Liver (tissue), 9 donors: ENCODE data around the gene CRYBB3. TPM values are rescaled to one million over a fixed set of nuclear protein-coding genes. Genes with fewer than 3 reads are reported as not detected.

ENCODE experiments used
- DNase-seq: peaks from one replicate; pipeline ENCODE4 v3.0.0-alpha.2; 2017; ENCODE audit warnings: low spot score
- H3K27ac ChIP-seq, 2 donors: one replicate each; pipeline ENCODE4 v1.7.0; 2013; ENCODE audit warnings: inconsistent platforms in 2 of 2, low read length in 2 of 2, control low read depth in 1 of 2, low read depth in 1 of 2, mild to moderate bottlenecking in 1 of 2
- H3K27me3 ChIP-seq, 4 donors: one replicate each; pipeline versions ENCODE4 v1.6.1 to v1.7.0; 2013; ENCODE audit warnings: low read length in 3 of 4, inconsistent platforms in 1 of 4, mild to moderate bottlenecking in 1 of 4, moderate library complexity in 1 of 4; ENCODE audit not compliant: control insufficient read depth in 4 of 4, insufficient read depth in 4 of 4
- H3K36me3 ChIP-seq, 4 donors: one replicate each; pipeline versions ENCODE4 v1.6.1 to v1.7.0; 2013; ENCODE audit warnings: low read length in 3 of 4, mild to moderate bottlenecking in 3 of 4, low read depth in 1 of 4, moderate library complexity in 1 of 4; ENCODE audit not compliant: control insufficient read depth in 4 of 4, insufficient read depth in 3 of 4
- H3K4me1 ChIP-seq, 4 donors: one replicate each; pipeline versions ENCODE4 v1.6.1 to v1.7.0; 2013; ENCODE audit warnings: low read length in 3 of 4, mild to moderate bottlenecking in 3 of 4, moderate library complexity in 1 of 4; ENCODE audit not compliant: control insufficient read depth in 4 of 4, insufficient read depth in 4 of 4
- H3K4me3 ChIP-seq, 3 donors: one replicate each; pipeline versions ENCODE4 v1.6.1 to v1.7.0; 2013; ENCODE audit warnings: low read length in 3 of 3, control low read depth in 1 of 3, low read depth in 1 of 3, mild to moderate bottlenecking in 1 of 3
- H3K9ac ChIP-seq, 2 donors: one replicate each; pipeline ENCODE4 v1.7.0; 2013; ENCODE audit warnings: low read length in 2 of 2, mild to moderate bottlenecking in 2 of 2, moderate library complexity in 2 of 2, control low read depth in 1 of 2, low read depth in 1 of 2
- H3K9me3 ChIP-seq, 4 donors: one replicate each; pipeline versions ENCODE4 v1.6.1 to v1.7.0; 2013; ENCODE audit warnings: low read length in 3 of 4; ENCODE audit not compliant: control insufficient read depth in 4 of 4
- ATF3 ChIP-seq: IDR thresholded peaks from 2 replicates; pipeline ENCODE4 v1.6.1; 2016; ENCODE audit warnings: antibody characterized with exemption
- CTCF ChIP-seq: fragments of 150-350 bp; IDR thresholded peaks from 2 replicates; pipeline ENCODE4 v1.5.1; 2017; ENCODE audit warnings: improper control_type of control experiment, low read depth, low read length; ENCODE audit not compliant: missing input control
- EGR1 ChIP-seq, 2 donors: IDR thresholded peaks; 2 replicates each; pipeline ENCODE4 v1.6.1; 2016 to 2018; ENCODE audit warnings: antibody characterized with exemption in 2 of 2, low read depth in 2 of 2
- FOXA1 ChIP-seq: IDR thresholded peaks from 2 replicates; pipeline ENCODE4 v1.6.1; 2016; ENCODE audit warnings: antibody characterized with exemption
- GABPA ChIP-seq, 2 donors: IDR thresholded peaks in 1 of 2; conservative IDR thresholded peaks in 1 of 2; 2 replicates each; pipeline ENCODE4 v1.6.1; 2016; ENCODE audit warnings: antibody characterized with exemption in 2 of 2, mild to moderate bottlenecking in 1 of 2, moderate library complexity in 1 of 2
- HNF4A ChIP-seq, 2 donors: conservative IDR thresholded peaks; 2 replicates each; pipeline ENCODE4 v1.6.1; 2016; ENCODE audit warnings: antibody characterized with exemption in 2 of 2, mild to moderate bottlenecking in 2 of 2
- HNF4G ChIP-seq: IDR thresholded peaks from 2 replicates; pipeline ENCODE4 v1.6.1; 2016; ENCODE audit warnings: antibody characterized with exemption
- JUND ChIP-seq, 2 donors: IDR thresholded peaks; 2 replicates each; pipeline ENCODE4 v1.6.1; 2016; ENCODE audit warnings: antibody characterized with exemption in 2 of 2
- NR2F2 ChIP-seq: IDR thresholded peaks from 2 replicates; pipeline ENCODE4 v1.6.1; 2016; ENCODE audit warnings: antibody characterized with exemption
- REST ChIP-seq: IDR thresholded peaks from 2 replicates; pipeline ENCODE4 v1.6.1; 2016; ENCODE audit warnings: antibody characterized with exemption, mild to moderate bottlenecking
- RXRA ChIP-seq, 2 donors: IDR thresholded peaks; 2 replicates each; pipeline ENCODE4 v1.6.1; 2017 to 2018; ENCODE audit warnings: antibody characterized with exemption in 2 of 2, mild to moderate bottlenecking in 1 of 2
- SP1 ChIP-seq: IDR thresholded peaks from 2 replicates; pipeline ENCODE4 v1.6.1; 2018; ENCODE audit warnings: antibody characterized with exemption, mild to moderate bottlenecking
- TAF1 ChIP-seq: conservative IDR thresholded peaks from 2 replicates; pipeline ENCODE4 v1.6.1; 2016; ENCODE audit warnings: antibody characterized with exemption, mild to moderate bottlenecking
- YY1 ChIP-seq: IDR thresholded peaks from 2 replicates; pipeline ENCODE4 v1.6.1; 2016; ENCODE audit warnings: antibody characterized with exemption, mild to moderate bottlenecking
- WGBS: extraction: QIAGEN DNeasy Blood & Tissue Kit; methylation state at CpG from one replicate; pipeline ENCODE4 v1.1.7; 2013; 5-methylcytosine and 5-hydroxymethylcytosine counted together
- polyA plus RNA-seq, 2 donors: library from polyadenylated mRNA; stranded (reverse) in 1 of 2; unstranded in 1 of 2; fragments of 200-250 nt in 1 of 2; fragments of >200 nt in 1 of 2; fragmentation: Nextera tagmentation in 1 of 2; extraction: Ambion mirVana in 1 of 2; gene quantifications; one replicate each; pipeline versions ENCODE4 v1.2.1 to v1.2.3, GENCODE V29; 2013 to 2015
- total RNA-seq, 2 donors: library from RNA; depleted of rRNA; stranded (reverse); fragments of >200 nt; gene quantifications; one replicate each; pipeline ENCODE4 v1.2.3, GENCODE V29; 2014
- TF ChIP-seq, protein P1 (sequence below): IDR thresholded peaks from 2 replicates; pipeline ENCODE4 v1.6.1; 2016; ENCODE audit warnings: antibody characterized with exemption
- TF ChIP-seq, protein P2 (sequence below): IDR thresholded peaks from 2 replicates; pipeline ENCODE4 v1.6.1; 2016; ENCODE audit warnings: antibody characterized with exemption
- donor health status: healthy.
- donor health status: healthy.
- donor health status: healthy.
- donor health status: healthy.
- donor health status: healthy.

CRYBB3 gene
- total and polyA plus RNA-seq, 4 donors, result 0.25 to 0.38 TPM; not detected in 2

DNA sequence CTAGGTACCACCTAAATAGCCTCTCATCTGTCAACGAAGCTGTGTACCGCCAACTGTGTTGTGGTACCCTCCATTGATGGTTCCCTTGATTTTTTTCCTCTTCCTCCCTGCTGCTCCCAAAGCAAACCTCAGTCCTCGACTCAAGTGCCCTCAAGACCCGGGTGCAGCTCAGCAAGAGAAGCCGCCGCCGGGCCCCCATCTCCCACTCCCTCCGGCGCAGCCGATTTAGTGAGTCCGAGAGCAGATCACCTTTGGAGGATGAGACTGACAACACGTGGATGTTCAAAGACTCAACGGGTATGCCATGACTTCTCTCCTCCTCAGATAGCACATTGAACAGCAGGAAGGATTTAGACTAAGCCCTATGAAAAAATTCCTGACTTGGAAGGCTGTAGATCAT, 22.4 kb upstream of the CRYBB3 start:
- peaks cover 12 to 54% (median 44%) of the 10 kb centered on the region in 4 donors for H3K36me3 ChIP-seq
- no peak for DNase-seq

More for the DNA sequence above, 22.4 kb upstream of the CRYBB3 start:
- WGBS, result 95% methylated on average over 13 of the region's 13 CpGs
- no peak overlapping the region for H3K4me3 ChIP-seq
- no peaks in the 10 kb centered on the region for H3K27me3 ChIP-seq
- H3K4me1 ChIP-seq, result peaks cover 2 to 14% (median 10%) of the 10 kb centered on the region in 4 donors
- H3K27ac ChIP-seq, result no peak overlapping the region
- H3K9me3 ChIP-seq, result no peaks in the 10 kb centered on the region
- H3K9ac ChIP-seq, result no peak overlapping the region
- TF ChIP-seq REST (no peak), FOXA1 (no peak), HNF4G (no peak), NR2F2 (no peak), ATF3 (no peak), SP1 (no peak), JUND (IDR thresholded peaks at IDR 0.05) (no peak), CTCF (no peak), TAF1 (no peak), RXRA (IDR thresholded peaks at IDR 0.05) (no peak), HNF4A (conservative IDR thresholded peaks at IDR 0.05) (no peak), YY1 (no peak), EGR1 (IDR thresholded peaks at IDR 0.05; ENCODE audit: low read depth in 2 of 2) (no peak), GABPA (IDR thresholded peaks at IDR 0.05 in 1 of 2, conservative IDR thresholded peaks at IDR 0.05 in 1 of 2) (no peak)
- TF ChIP-seq, protein P1, sequence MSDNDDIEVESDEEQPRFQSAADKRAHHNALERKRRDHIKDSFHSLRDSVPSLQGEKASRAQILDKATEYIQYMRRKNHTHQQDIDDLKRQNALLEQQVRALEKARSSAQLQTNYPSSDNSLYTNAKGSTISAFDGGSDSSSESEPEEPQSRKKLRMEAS, result no peak
- TF ChIP-seq, protein P2, sequence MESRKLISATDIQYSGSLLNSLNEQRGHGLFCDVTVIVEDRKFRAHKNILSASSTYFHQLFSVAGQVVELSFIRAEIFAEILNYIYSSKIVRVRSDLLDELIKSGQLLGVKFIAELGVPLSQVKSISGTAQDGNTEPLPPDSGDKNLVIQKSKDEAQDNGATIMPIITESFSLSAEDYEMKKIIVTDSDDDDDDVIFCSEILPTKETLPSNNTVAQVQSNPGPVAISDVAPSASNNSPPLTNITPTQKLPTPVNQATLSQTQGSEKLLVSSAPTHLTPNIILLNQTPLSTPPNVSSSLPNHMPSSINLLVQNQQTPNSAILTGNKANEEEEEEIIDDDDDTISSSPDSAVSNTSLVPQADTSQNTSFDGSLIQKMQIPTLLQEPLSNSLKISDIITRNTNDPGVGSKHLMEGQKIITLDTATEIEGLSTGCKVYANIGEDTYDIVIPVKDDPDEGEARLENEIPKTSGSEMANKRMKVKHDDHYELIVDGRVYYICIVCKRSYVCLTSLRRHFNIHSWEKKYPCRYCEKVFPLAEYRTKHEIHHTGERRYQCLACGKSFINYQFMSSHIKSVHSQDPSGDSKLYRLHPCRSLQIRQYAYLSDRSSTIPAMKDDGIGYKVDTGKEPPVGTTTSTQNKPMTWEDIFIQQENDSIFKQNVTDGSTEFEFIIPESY, result no peak
